HepG2 (cell line): ENCODE measurements around the gene SOCS1. TPM values are rescaled to one million over a fixed set of nuclear protein-coding genes. Genes with fewer than 3 reads are reported as not detected.

Source experiments
- AGO2 ChIP-seq: fragments of 200-400 bp; formaldehyde crosslinking; optimal IDR thresholded peaks from 2 replicates; pipeline ENCODE3; 2017; ENCODE audit warnings: mild to moderate bottlenecking, low read depth, low read length, moderate library complexity
- E2F2 ChIP-seq: sonication (generic); formaldehyde crosslinking; IDR thresholded peaks from 2 replicates; pipeline ENCODE4 v1.4.0; 2020; ENCODE audit warnings: missing genetic modification reagents, borderline replicate concordance
- GMEB1 ChIP-seq: sonication (generic); formaldehyde crosslinking; IDR thresholded peaks from 2 replicates; pipeline ENCODE4 v1.5.1; 2020; ENCODE audit warnings: missing genetic modification reagents, mild to moderate bottlenecking, borderline replicate concordance
- HOMEZ ChIP-seq: IDR thresholded peaks from 2 replicates; pipeline ENCODE4 v1.6.1; 2016; ENCODE audit warnings: low read depth
- LBX2 ChIP-seq: sonication (generic); formaldehyde crosslinking; IDR thresholded peaks from 2 replicates; pipeline ENCODE4 v1.5.0; 2020; ENCODE audit warnings: missing genetic modification reagents, mild to moderate bottlenecking, borderline replicate concordance
- LRRFIP1 ChIP-seq: sonication (generic); formaldehyde crosslinking; conservative IDR thresholded peaks from 2 replicates; pipeline ENCODE4 v1.4.0; 2020; ENCODE audit warnings: missing genetic modification reagents
- NR0B2 ChIP-seq: sonication (generic); formaldehyde crosslinking; IDR thresholded peaks from 2 replicates; pipeline ENCODE4 v1.4.0; 2020; ENCODE audit warnings: mild to moderate bottlenecking, missing genetic modification reagents
- SYNCRIP ChIP-seq: fragments of 200-400 bp; formaldehyde crosslinking; IDR thresholded peaks from 2 replicates; pipeline ENCODE4 v1.6.1; 2018; ENCODE audit warnings: mild to moderate bottlenecking, low read depth, low read length; ENCODE audit not compliant: insufficient read depth
- THAP7 ChIP-seq: sonication (generic); formaldehyde crosslinking; IDR thresholded peaks from 2 replicates; pipeline ENCODE4 v1.8.1; 2023; ENCODE audit warnings: mild to moderate bottlenecking, missing genetic modification reagents
- ZBTB7A ChIP-seq: sonication (generic); formaldehyde crosslinking; IDR thresholded peaks from 2 replicates; pipeline ENCODE4 v1.8.0; 2022; ENCODE audit warnings: mild to moderate bottlenecking, missing genetic modification reagents
- ZFP90 ChIP-seq: sonication (generic); formaldehyde crosslinking; IDR thresholded peaks from 2 replicates; pipeline ENCODE4 v1.8.0; 2022; ENCODE audit warnings: missing genetic modification reagents, mild to moderate bottlenecking, inconsistent platforms, borderline replicate concordance
- ZIK1 ChIP-seq: sonication (generic); formaldehyde crosslinking; IDR thresholded peaks from 2 replicates; pipeline ENCODE4 v1.5.0; 2020; ENCODE audit warnings: mild to moderate bottlenecking, low read depth, missing genetic modification reagents, borderline replicate concordance
- ZNF256 ChIP-seq: sonication (generic); formaldehyde crosslinking; conservative IDR thresholded peaks from 2 replicates; pipeline ENCODE4 v1.4.0; 2020; ENCODE audit warnings: missing genetic modification reagents
- ZNF441 ChIP-seq: sonication (generic); formaldehyde crosslinking; IDR thresholded peaks from 2 replicates; pipeline ENCODE4 v1.7.0; 2021; ENCODE audit warnings: missing genetic modification reagents, borderline replicate concordance
- ZNF564 ChIP-seq: sonication (generic); formaldehyde crosslinking; IDR thresholded peaks from 2 replicates; pipeline ENCODE4 v1.8.1; 2023; ENCODE audit warnings: mild to moderate bottlenecking, missing genetic modification reagents
- ZNF678 ChIP-seq: sonication (generic); formaldehyde crosslinking; IDR thresholded peaks from 2 replicates; pipeline ENCODE4 v1.4.0; 2020; ENCODE audit warnings: mild to moderate bottlenecking, missing genetic modification reagents
- ZNF839 ChIP-seq: sonication (generic); formaldehyde crosslinking; IDR thresholded peaks from 2 replicates; pipeline ENCODE4 v1.4.0; 2020; ENCODE audit warnings: missing genetic modification reagents, mild to moderate bottlenecking, borderline replicate concordance
- ZSCAN25 ChIP-seq: sonication (generic); formaldehyde crosslinking; IDR thresholded peaks from 2 replicates; pipeline ENCODE4 v1.8.0; 2022; ENCODE audit warnings: mild to moderate bottlenecking, missing genetic modification reagents
- polyA plus RNA-seq, 8 experiments: library from polyadenylated mRNA; depleted of rRNA in 3 of 8; stranded (reverse) in 7 of 8; unstranded in 1 of 8; fragments of >200 nt; fragmentation: Illumina TruSeq in 4 of 8; extraction: Trizol in 4 of 8; gene quantifications; 2 replicates each; pipeline versions ENCODE4 v1.2.1 to v1.2.3, GENCODE V29; 2011 to 2016; ENCODE audit warnings: low read depth in 4 of 8, missing spikeins in 1 of 8, mixed read lengths in 1 of 8; ENCODE audit not compliant: insufficient read depth in 1 of 8
- total RNA-seq, 5 experiments: library from RNA; depleted of rRNA; stranded (reverse); fragments of >200 nt; fragmentation: Illumina TruSeq; extraction: Trizol; gene quantifications; 2 replicates each; pipeline ENCODE4 v1.2.3, GENCODE V29; 2016; ENCODE audit warnings: low read depth in 1 of 5

Gene SOCS1
- total and polyA plus RNA-seq, 2 of the 13 experiments (the other 11 are each of a cell fraction or from before 2014, with no cell fraction given): 5.3 to 6.3 TPM

GRCh38 chr16:11257131-11257938 is 1.3 kb upstream of the SOCS1 start (continued):
- TF ChIP-seq LRRFIP1 (CRISPR knock-in tag): no peak
- no peak for TF ChIP-seq E2F2 (CRISPR knock-in tag)
- peak; percentile 66 for TF ChIP-seq GMEB1
- peak; percentile 86; the same call in 1 of the 2 replicates for TF ChIP-seq THAP7 (CRISPR knock-in tag)
- TF ChIP-seq HOMEZ: no peak
- TF ChIP-seq NR0B2 (CRISPR knock-in tag): peak; percentile 64; the same call in 1 of the 2 replicates
- no peak; the same call in 1 of the 2 replicates for TF ChIP-seq ZNF256 (CRISPR knock-in tag)
- TF ChIP-seq LBX2 (CRISPR knock-in tag): no peak; the same call in 1 of the 2 replicates
- TF ChIP-seq ZNF839 (CRISPR knock-in tag): 0 out of 2 replicates have a peak, but pooled peaks have one; percentile 45
- TF ChIP-seq ZSCAN25 (CRISPR knock-in tag): peak; percentile 47; the same call in 1 of the 2 replicates
- no peak for TF ChIP-seq ZNF564 (CRISPR knock-in tag)
- peak; percentile 50; the same call in 1 of the 2 replicates for TF ChIP-seq ZNF441
- peak; percentile 92; the same call in 1 of the 2 replicates for TF ChIP-seq ZFP90 (CRISPR knock-in tag)
- TF ChIP-seq ZIK1 (CRISPR knock-in tag): peak; percentile 41; the same call in 1 of the 2 replicates
- TF ChIP-seq SYNCRIP: no peak
- peak; percentile 71; the same call in 1 of the 2 replicates for TF ChIP-seq ZNF678 (CRISPR knock-in tag)
- peak; percentile 83 for TF ChIP-seq ZBTB7A (CRISPR knock-in tag)
- TF ChIP-seq AGO2: peak; percentile 25
